Bronchial epithelial cell (primary cell): Measurements from ENCODE around the gene MGP. TPM values are rescaled to one million over a fixed set of nuclear protein-coding genes. Genes with fewer than 3 reads are reported as not detected.
A peak's percentile ranks its signal among the peaks of the same experiment; 100 is the strongest.

ENCODE experiments used
- DNase-seq: peaks from one replicate; pipeline ENCODE4 v3.0.0-alpha.2; 2010; ENCODE audit warnings: low read depth
- FAIRE-seq: peaks from 2 replicates; lab custom pipeline; 2011; peaks lifted over from hg19 to GRCh38; lab: Jason Lieb, UNC
- H3K27me3 ChIP-seq: 2 replicates; pipeline ENCODE4 v1.5.1; 2011; ENCODE audit warnings: low read length; ENCODE audit not compliant: control insufficient read depth, insufficient read depth
- H3K36me3 ChIP-seq: 2 replicates; pipeline ENCODE4 v1.5.1; 2011; ENCODE audit warnings: low read length; ENCODE audit not compliant: control insufficient read depth, insufficient read depth
- H3K4me3 ChIP-seq: 2 replicates; pipeline ENCODE4 v1.5.1; 2011; ENCODE audit warnings: mild to moderate bottlenecking, low read depth, low read length, control low read depth
- total RNA-seq: library from RNA; depleted of rRNA; stranded (reverse); fragments of >200 nt; gene quantifications from 2 replicates; pipeline ENCODE4 v1.2.1, GENCODE V29; 2014
- TF ChIP-seq, protein P1 (sequence below): IDR thresholded peaks from 2 replicates; pipeline ENCODE4 v1.5.1; 2011; ENCODE audit warnings: mild to moderate bottlenecking, moderate library complexity, low read length, control low read depth, inconsistent platforms; ENCODE audit not compliant: insufficient read depth, severe bottlenecking

MGP gene
- total RNA-seq, 1 donor from 2014 or later: 0.79 TPM

DNA sequence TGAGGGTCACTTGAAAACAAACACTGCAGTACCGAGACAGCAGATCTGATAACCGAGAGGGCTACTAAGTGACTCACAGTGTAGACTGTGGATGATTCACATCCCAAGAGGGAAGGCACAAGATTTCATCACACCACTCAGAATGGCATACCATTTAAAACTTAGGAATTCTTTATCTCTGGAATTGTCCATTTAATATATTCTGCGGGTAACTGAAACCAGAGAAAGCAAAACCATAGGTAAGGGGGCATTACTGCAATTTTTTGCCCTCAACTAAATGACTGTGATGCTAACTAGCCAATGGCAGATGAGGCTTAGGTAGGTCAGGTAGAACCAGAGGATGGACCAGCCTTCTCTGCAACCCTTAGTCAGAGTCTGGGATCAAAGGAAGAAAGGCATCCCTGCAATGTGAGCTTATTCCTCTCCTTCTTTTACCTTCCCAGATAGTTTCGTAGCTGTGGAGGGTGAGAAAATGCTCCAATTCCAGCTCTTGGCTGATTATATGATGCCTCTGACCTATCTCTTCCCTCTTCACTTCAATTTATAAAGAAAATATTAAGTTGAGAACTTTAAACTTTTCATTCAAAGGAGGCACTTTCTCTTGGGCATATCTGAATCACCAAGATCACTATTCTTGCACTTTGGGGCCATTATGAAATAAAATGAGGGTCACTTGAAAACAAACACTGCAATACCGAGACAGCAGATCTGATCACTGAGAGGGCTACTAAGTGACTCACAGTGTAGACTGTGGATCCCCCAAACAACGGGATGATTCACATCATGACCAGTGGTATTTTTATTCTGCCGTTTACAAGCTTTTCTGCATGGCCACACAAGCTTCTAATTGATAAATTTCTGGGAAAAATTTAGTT lies 49.1 kb downstream of the MGP start:
- peak; percentile 91 for DNase-seq
- Histone ChIP-seq H3K4me3 (no peak overlapping the region), H3K27me3 (no peaks in the 10 kb centered on the region), H3K36me3 (no peaks in the 10 kb centered on the region)
- FAIRE-seq: peak; percentile 13
- TF ChIP-seq, protein P1, sequence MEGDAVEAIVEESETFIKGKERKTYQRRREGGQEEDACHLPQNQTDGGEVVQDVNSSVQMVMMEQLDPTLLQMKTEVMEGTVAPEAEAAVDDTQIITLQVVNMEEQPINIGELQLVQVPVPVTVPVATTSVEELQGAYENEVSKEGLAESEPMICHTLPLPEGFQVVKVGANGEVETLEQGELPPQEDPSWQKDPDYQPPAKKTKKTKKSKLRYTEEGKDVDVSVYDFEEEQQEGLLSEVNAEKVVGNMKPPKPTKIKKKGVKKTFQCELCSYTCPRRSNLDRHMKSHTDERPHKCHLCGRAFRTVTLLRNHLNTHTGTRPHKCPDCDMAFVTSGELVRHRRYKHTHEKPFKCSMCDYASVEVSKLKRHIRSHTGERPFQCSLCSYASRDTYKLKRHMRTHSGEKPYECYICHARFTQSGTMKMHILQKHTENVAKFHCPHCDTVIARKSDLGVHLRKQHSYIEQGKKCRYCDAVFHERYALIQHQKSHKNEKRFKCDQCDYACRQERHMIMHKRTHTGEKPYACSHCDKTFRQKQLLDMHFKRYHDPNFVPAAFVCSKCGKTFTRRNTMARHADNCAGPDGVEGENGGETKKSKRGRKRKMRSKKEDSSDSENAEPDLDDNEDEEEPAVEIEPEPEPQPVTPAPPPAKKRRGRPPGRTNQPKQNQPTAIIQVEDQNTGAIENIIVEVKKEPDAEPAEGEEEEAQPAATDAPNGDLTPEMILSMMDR: no peak

DNA sequence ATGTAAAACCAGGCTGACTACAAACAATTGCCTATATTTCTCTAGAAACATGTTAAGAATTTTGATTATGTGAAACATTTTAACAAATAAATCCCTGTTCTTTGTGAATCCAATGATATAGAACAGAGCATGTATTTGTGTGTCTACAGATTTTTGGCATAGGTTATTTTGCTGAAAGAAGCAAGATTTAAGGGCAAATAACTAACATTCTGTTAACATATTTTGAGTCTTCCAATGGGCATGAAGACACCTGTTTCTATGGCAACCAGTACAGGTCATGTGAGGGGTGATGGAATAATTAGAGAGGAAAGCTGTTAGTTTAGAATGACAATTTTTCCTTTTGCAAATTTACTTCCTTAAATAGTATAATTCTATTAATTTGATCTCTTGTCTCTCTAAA lies 51.1 kb downstream of the MGP start:
- TF ChIP-seq, protein P1: no peak
- Histone ChIP-seq H3K27me3 (no peaks in the 10 kb centered on the region), H3K4me3 (no peak overlapping the region), H3K36me3 (no peaks in the 10 kb centered on the region)
- FAIRE-seq: no peak
- DNase-seq: no peak

DNA sequence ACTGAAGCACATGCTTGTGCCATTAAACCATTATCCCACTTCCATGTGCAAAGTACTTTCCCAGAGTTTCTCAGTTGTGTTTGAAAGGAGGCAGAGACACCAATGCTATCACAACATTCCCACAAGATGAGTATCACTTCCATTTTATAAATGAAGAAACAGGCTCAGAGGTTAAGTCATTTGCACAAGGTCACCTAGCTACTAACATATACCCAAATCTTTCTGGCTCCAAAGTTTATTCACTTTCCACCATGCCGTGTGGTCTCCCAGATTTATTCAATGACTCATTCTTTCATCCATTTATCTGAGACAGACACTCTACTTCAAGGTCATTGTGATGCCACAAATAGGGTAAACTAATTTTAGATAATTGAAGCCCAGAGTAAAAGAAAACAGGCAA lies 51.7 kb downstream of the MGP start:
- no peak for FAIRE-seq

DNA sequence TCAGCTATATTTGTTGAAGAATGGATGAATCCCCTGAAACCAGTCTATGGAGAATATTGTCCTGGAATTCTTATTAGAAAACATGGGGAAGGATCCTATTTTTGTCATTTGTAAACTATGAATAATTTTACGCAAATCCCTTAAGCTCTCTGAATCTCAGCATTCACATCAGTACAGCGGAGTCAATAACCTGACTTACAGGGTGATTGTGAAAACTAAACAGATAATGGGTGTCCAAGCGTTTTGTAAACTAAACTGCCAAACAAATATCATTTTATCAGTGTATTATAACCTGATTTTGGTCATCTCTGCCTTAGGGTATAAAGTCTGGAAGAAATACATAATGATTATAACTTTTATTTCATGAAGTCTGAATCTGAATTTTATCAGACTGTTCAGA lies 52.3 kb downstream of the MGP start:
- Histone ChIP-seq H3K27me3 (no peaks in the 10 kb centered on the region), H3K4me3 (no peak overlapping the region), H3K36me3 (no peaks in the 10 kb centered on the region)
- TF ChIP-seq, protein P1: no peak
- no peak for DNase-seq
- no peak for FAIRE-seq

More for the DNA sequence above, 51.7 kb downstream of the MGP start:
- no peaks in the 10 kb centered on the region for H3K36me3 ChIP-seq
- H3K27me3 ChIP-seq: no peaks in the 10 kb centered on the region
- H3K4me3 ChIP-seq: no peak overlapping the region
- no peak for DNase-seq
- TF ChIP-seq, protein P1: no peak

Other genes starting within 250 kb of the MGP start
- not detected in 2 replicates for gene GUCY2C, start 189.3 kb downstream of the MGP start, total RNA-seq
- 3.7 and 9.2 TPM in 2 replicates for gene WBP11, start 82.4 kb downstream of the MGP start, total RNA-seq
- gene C12orf60, start 82.2 kb downstream of the MGP start, total RNA-seq: 1.4 and 2.1 TPM in 2 replicates
- not detected in 2 replicates for gene SMCO3, start 71.7 kb downstream of the MGP start, total RNA-seq
- gene ART4, start 42.3 kb downstream of the MGP start, total RNA-seq: not detected in 2 replicates
- not detected in 2 replicates for gene ERP27, start 52.7 kb upstream of the MGP start, total RNA-seq
- gene ARHGDIB, start 75.7 kb upstream of the MGP start, total RNA-seq: 0.53 and 1.2 TPM in 2 replicates
- gene PDE6H, start 87.2 kb upstream of the MGP start, total RNA-seq: not detected in 2 replicates